Calu3 (cell line): ENCODE measurements around the gene MSN. TPM values are rescaled to one million over a fixed set of nuclear protein-coding genes. Genes with fewer than 3 reads are reported as not detected.
A peak's percentile ranks its signal among the peaks of the same experiment; 100 is the strongest.

Experiments
- BruUV-seq: library from RNA; stranded (reverse); fragments of 400-500 nt; replicated peaks from 2 replicates; lab custom pipeline; 2021; lab: Mats Ljungman, UMichigan
- CTCF ChIA-PET: fragments of 300-600 bp; sonication (Branson Sonifier 250); formaldehyde crosslinking; loops from one replicate; lab custom pipeline; 2022; ENCODE audit warnings: antibody characterized with exemption; lab: Charles Lee
- DNase-seq: peaks from one replicate; pipeline ENCODE4 v3.0.0; 2022
- H3K27ac Mint-ChIP-seq: one replicate; pipeline ENCODE4 v1.8.0; 2022; ENCODE audit warnings: mixed read lengths; ENCODE audit not compliant: unreplicated experiment
- H3K27me3 Mint-ChIP-seq: one replicate; pipeline ENCODE4 v1.8.0; 2022; ENCODE audit warnings: mixed read lengths; ENCODE audit not compliant: unreplicated experiment
- H3K36me3 Mint-ChIP-seq: one replicate; pipeline ENCODE4 v1.8.0; 2022; ENCODE audit warnings: mild to moderate bottlenecking, moderate library complexity, mixed read lengths; ENCODE audit not compliant: insufficient read depth, unreplicated experiment
- H3K4me1 Mint-ChIP-seq: one replicate; pipeline ENCODE4 v1.8.0; 2022; ENCODE audit warnings: mild to moderate bottlenecking, low read depth, mixed read lengths; ENCODE audit not compliant: unreplicated experiment
- H3K4me3 Mint-ChIP-seq: one replicate; pipeline ENCODE4 v1.8.0; 2022; ENCODE audit warnings: mild to moderate bottlenecking, low read depth, moderate library complexity, mixed read lengths; ENCODE audit not compliant: unreplicated experiment
- H3K9me3 Mint-ChIP-seq: one replicate; pipeline ENCODE4 v1.8.0; 2022; ENCODE audit warnings: low read depth, mixed read lengths; ENCODE audit not compliant: unreplicated experiment
- intact Hi-C: fragments of 100-400 bp; cut with micrococcal nuclease; formaldehyde crosslinking; loops from one replicate; pipeline ENCODE4 v1.10.0; 2022; ENCODE audit not compliant: unreplicated experiment
- total RNA-seq: library from RNA; stranded (reverse); gene quantifications from 2 replicates; pipeline ENCODE4 v1.2.3, GENCODE V29; 2022
- TF ChIP-seq, protein P1 (sequence below): fragments of 200-600 bp; IDR thresholded peaks from one replicate; pipeline ENCODE4 v1.8.0; 2022; ENCODE audit warnings: antibody characterized with exemption; ENCODE audit not compliant: unreplicated experiment

The MSN gene
- total RNA-seq, 1 experiment from 2014 or later = 129 TPM

DNA sequence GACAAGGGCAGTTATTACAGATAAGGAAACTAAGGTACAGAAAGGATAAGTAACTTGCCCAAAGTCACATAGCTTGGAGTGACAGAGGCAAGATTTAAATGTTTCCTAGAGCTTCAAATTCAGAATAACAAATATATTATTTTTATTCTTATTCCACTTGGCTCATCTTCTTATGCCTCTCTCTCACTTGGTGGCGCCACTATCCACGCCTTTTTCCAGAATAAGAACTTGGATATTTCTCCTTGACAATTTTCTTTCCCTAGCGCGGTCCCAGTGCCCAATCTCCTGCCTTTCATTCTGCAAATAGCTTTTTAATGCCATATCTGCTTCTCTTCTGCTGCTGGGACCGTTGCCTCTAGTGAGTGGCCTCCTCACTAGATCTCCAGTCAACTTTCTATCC lies 78.5 kb downstream of the MSN start:
- Mint-ChIP-seq H3K36me3 (peaks cover 8% of the 10 kb centered on the region), H3K4me1 (peaks cover 24% of the 10 kb centered on the region), H3K9me3 (peaks cover 1% of the 10 kb centered on the region), H3K27me3 (no peaks in the 10 kb centered on the region), H3K27ac (peak overlapping the region; percentile 25), H3K4me3 (no peak overlapping the region)
- BruUV-seq = no TSS peak
- intact Hi-C loops = loop anchor here (2.0 to 5.0 kb wide), 4 partner anchors 126 to 366 kb away; no protein-coding TSS in a partner anchor
- CTCF ChIA-PET = interaction anchor here (0.6 to 1.0 kb wide), 2 partner anchors 34 to 240 kb away, joined by 3 read pairs; no protein-coding TSS in a partner anchor
- TF ChIP-seq, protein P1, sequence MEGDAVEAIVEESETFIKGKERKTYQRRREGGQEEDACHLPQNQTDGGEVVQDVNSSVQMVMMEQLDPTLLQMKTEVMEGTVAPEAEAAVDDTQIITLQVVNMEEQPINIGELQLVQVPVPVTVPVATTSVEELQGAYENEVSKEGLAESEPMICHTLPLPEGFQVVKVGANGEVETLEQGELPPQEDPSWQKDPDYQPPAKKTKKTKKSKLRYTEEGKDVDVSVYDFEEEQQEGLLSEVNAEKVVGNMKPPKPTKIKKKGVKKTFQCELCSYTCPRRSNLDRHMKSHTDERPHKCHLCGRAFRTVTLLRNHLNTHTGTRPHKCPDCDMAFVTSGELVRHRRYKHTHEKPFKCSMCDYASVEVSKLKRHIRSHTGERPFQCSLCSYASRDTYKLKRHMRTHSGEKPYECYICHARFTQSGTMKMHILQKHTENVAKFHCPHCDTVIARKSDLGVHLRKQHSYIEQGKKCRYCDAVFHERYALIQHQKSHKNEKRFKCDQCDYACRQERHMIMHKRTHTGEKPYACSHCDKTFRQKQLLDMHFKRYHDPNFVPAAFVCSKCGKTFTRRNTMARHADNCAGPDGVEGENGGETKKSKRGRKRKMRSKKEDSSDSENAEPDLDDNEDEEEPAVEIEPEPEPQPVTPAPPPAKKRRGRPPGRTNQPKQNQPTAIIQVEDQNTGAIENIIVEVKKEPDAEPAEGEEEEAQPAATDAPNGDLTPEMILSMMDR = no peak
- no peak for DNase-seq

DNA sequence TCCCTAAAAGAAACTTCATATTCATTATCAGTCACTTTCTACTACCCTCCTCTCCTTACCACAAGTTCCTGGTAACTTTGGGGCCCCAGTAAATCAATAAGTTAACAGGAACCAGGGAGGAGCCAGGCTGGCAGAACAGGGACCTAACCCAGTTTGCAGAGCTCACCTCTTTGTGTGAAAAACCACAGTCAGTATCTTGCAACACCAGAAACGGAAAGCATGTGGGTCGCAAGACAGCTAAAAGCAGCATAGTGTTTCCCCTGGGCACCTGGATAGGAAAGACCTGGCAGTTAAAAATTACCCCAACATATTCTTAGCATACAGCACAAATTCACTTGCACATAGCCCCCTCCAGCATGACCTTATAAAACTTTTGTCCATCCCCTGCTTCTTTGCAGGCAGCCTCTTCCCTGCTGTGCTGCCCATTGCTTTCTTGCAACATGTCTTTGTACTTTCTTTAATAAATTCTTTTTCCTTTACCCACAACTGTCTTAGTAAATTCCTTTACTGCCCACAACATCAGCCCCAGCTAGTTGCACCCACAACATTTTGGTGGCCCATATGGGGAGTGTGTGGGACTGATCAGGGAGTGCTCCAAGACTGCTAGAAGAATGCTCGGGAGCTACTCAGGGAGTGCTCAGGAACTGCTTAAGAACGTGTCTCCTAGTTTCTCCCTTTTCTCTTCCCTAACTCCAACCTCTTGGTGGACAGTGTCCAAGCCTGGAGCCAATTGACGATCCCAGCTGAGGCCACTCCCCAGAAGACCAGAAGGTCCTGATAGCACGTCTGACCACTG lies 83.4 kb downstream of the MSN start:
- no peak for DNase-seq
- CTCF ChIA-PET = no interaction called here
- Mint-ChIP-seq H3K9me3 (peaks cover 3% of the 10 kb centered on the region), H3K27me3 (no peaks in the 10 kb centered on the region), H3K36me3 (no peaks in the 10 kb centered on the region), H3K27ac (no peak overlapping the region), H3K4me3 (no peak overlapping the region), H3K4me1 (peaks cover 7% of the 10 kb centered on the region)
- intact Hi-C loops = no loop called here
- TF ChIP-seq, protein P1 = no peak
- BruUV-seq = no TSS peak

DNA sequence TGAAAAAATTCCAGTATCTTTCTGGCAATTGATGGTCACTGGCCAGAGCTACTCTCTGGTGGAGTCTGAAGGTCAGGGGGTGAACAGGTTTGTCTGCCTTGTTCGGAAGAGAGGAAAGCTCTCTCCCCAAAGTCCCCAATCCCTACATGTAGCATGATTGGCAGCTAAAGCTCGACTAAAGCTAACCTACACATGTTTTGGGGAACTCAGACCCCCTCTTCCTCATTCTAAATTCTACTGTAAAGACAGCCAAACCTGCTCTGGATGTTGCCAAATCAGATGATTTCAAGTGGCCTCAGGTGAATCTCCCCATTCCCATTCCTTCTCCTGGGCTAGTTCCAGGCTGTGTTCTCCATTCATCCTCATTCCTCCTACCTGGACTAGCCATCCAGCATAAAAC lies 84.1 kb downstream of the MSN start:
- BruUV-seq = no TSS peak
- H3K36me3 Mint-ChIP-seq = no peaks in the 10 kb centered on the region
- TF ChIP-seq, protein P1 = no peak
- DNase-seq = no peak
- H3K4me3 Mint-ChIP-seq = no peak overlapping the region
- H3K4me1 Mint-ChIP-seq = peaks cover under 1% of the 10 kb centered on the region
- H3K27ac Mint-ChIP-seq = no peak overlapping the region
- CTCF ChIA-PET = no interaction called here
- intact Hi-C loops = no loop called here
- peaks cover 3% of the 10 kb centered on the region for H3K9me3 Mint-ChIP-seq
- H3K27me3 Mint-ChIP-seq = no peaks in the 10 kb centered on the region

DNA sequence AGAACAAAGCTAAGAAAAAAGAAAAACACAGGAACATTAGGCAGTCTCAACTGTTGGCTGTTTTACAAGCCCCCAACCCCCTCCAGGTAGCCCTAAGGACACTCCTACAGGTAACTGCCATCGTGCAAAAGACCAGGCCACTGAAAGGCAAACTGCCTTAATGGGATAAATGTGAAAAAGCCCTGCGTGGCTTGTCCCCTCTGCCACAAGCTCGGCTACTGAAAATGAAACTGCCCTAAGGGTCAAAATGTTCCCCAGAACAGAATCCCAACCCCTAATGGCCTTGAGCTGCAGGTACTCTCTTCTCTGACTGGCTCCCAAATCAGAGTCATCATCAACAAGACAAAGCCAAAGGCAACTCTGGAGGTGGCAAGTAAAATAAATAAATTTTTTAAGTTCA lies 84.8 kb downstream of the MSN start:
- CTCF ChIA-PET = no interaction called here
- intact Hi-C loops = no loop called here
- TF ChIP-seq, protein P1 = no peak
- no peaks in the 10 kb centered on the region for H3K27me3 Mint-ChIP-seq
- H3K4me3 Mint-ChIP-seq = no peak overlapping the region
- H3K36me3 Mint-ChIP-seq = no peaks in the 10 kb centered on the region
- no peak overlapping the region for H3K27ac Mint-ChIP-seq
- peaks cover 3% of the 10 kb centered on the region for H3K9me3 Mint-ChIP-seq
- no peaks in the 10 kb centered on the region for H3K4me1 Mint-ChIP-seq
- no TSS peak for BruUV-seq
- no peak for DNase-seq
